ENCODE data around the gene MACROD2.
"Not testable (repeated sequence)": the region's sequence is repeated elsewhere in the genome, so short reads cannot be mapped to it uniquely, and the experiment has no call there.

The MACROD2 gene

DNA sequence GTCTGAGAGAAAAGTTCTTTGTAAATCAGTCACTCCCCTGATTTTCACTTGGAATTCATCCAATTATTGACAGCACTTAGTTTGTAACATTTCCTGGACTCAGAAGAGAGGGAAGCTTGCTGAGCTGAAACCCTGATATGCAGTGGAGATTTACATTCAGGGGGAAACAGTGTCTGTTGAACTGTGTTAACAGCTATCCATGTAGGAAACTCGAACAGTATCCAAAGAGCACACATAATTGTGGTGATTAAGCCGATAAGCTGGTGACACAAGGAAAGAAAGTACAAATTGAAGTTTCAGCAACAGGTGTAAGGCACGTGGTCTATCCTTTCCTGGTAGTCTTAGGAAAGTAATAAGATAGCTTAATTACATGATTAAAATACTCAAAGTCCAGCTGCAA lies 420.2 kb downstream of the MACROD2 start:
- no peak for DNase-seq

DNA sequence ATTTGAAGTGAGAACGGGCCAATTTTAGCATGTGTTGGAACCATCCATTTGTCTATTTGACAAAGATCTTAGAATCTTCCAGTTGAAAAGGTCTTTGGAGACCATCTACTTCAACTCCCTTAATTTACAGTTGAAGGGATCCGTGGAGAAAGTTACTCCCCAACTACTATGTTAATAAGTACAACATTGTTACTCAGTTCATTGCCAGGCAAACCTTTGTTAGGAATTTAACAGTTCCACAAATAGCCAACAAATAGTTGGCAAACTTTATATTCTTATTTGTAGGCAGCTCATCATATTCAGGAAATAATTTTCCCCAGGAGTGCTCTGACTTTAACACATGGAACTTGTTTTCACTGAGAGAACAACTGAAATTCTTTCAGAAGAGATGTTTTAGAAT lies 423.1 kb downstream of the MACROD2 start:
- DNase-seq = no peak

GRCh38 chr20:14422892-14423291 lies 427.6 kb downstream of the MACROD2 start:
- no peak for DNase-seq

- DNase-seq = no peak
These were observed 436.3 kb downstream of the MACROD2 start for GRCh38 chr20:14431568-14431967.

DNA sequence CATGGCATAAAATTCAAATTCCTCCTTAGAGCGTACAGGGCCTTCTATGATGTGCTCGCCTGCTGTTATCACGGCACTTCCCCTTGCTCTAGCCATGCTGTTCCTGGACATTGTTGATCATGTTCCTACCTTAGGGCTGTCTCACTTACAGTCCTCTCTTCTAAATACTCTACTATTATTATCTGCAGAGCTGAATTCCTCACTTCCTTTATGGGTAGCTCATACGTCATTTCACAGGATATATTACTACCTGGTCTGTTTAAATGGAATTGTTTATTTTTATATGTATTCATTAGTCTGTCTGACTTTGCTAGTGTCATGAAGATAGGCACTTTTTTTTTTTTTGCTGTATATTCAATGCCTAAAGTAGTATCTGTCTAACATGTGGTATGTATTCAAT lies 436.8 kb downstream of the MACROD2 start:
- DNase-seq = no peak

DNA sequence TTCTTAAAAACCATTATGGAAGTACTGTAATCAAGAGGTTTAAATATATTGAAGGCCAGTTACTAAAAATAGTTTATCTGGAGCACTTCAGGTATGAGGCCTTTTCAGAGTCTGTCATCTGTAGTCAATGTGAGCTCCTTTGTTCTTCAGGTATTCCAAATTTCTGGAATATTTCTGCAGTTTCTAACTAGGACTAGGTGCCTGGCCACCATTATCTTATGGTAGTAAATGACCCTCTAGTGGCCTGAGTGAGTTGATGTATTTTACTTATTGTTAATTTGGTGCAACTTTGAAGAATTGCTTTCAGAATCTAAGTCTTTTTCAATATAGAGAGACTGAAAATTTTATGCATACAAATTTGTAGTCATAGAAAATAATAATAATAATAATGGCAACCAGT lies 437.3 kb downstream of the MACROD2 start:
- DNase-seq = no peak

DNA sequence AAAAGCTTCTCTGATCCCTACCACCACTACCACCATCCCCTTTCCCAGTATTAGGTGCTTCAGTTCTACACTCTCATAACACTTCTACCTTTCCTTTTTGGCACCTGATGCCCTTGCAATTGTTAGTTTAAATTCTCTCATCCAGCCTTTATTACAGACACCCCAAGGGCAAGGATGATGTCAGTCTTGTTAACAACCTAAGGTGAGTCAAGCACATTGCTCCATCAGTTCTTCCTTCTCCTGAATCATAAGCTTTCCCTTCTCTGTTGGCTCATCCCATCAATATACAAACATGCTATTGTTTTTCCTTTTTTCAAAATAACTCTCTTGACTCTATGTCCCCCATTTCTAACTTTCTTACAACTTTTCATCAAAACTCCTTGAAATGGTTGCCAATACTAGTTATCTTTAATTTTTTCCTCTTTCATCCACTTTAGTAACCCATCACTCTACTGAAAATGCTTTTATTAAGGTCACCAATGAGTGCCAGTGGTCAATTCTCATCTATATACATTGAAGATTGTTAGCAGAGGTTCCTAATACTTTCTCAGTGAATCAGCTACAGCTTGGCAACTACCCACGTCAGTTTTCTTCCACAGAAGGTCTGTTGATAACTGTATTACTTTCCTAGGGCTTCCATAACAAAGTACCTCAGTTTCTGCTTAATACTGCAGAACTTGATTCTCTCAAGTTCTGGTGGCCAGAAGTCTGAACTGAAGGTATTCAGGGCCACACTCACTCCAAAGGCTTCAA lies 439.2 kb downstream of the MACROD2 start:
- no peak for DNase-seq

DNA sequence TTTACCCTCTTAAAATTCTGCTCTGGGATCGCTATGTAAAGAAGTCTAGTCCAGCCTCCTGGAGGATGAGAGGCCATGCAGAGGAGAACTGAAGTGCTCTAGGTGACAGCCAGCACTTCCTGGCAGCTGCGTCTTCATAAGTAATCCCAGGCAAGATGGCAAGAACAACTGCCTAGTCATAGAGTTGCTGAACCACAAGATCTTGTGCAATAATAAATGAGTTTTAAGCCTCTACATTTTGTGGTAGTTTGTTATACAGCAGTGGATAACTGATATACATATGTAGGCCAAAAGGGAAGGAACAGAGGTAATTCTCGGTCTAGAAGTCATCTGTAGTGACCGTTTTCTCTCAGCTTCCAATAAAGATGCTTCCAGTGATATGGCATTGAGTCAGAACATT lies 445.9 kb downstream of the MACROD2 start:
- no peak for DNase-seq

DNA sequence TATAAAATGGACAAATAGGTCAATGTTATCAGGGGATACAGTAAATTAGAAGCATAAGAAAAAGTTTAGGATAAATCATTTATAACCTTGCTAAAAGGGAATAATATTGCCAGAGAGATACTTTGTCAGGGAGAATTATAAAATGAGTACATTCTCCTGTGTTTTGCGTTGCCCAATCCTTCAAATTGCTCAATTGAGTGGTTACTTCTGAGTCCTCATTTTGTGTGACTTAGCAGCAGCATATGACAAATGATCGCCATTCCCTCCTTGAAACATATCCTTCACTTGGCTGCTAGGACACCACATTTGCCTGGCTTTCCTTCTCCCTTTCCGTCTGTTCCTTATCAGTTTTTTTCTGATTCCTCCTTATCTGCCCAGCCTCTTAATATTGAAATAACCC lies 448.8 kb downstream of the MACROD2 start:
- no peak for DNase-seq

- no peak for DNase-seq
These were observed 450.0 kb downstream of the MACROD2 start for GRCh38 chr20:14445310-14445709.

GRCh38 chr20:14445902-14446301 lies 450.6 kb downstream of the MACROD2 start:
- DNase-seq = no peak

GRCh38 chr20:14446446-14446845 lies 451.1 kb downstream of the MACROD2 start:
- DNase-seq = no peak

DNA sequence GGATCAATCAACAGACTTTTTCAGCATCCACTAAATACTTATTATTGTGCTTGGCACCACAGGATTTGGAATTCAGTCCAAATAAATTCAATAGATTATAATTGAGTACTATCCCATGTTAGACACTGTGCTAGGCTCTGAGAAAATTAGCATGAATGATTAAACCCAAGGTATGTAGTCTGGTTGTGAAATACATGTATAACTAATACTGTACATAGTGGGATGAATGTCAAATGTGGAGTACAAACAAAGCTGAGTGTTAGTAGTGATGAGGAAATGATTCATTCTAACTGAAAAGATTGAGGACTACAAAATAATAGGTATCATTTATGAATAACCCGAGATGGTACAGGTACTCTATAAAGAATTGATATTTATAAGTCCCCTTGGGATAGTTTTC lies 454.0 kb downstream of the MACROD2 start:
- no peak for DNase-seq

- no peak for DNase-seq
These were observed 454.9 kb downstream of the MACROD2 start for GRCh38 chr20:14450256-14450655.

DNA sequence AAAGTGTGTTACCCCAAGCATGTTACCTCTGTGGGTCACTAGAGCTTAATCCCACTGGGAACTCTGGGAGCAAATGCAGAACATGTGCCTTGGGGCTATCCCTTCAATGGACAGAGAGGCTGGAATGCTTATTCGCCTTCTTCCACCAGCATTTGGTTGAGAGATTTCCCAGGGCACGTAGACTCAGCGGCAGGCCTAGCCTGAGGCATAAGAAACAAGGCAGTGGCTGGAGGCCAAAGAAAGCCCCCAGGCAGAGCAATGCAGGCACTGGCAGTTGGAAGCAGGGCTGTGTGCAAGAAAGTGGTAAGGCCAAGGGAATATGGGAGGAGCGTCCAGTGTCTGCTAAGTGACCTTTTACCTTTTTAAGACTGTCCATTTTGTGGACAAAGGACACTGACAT lies 456.1 kb downstream of the MACROD2 start:
- DNase-seq = no peak

GRCh38 chr20:14453259-14453658 lies 457.9 kb downstream of the MACROD2 start:
- DNase-seq = no peak

DNA sequence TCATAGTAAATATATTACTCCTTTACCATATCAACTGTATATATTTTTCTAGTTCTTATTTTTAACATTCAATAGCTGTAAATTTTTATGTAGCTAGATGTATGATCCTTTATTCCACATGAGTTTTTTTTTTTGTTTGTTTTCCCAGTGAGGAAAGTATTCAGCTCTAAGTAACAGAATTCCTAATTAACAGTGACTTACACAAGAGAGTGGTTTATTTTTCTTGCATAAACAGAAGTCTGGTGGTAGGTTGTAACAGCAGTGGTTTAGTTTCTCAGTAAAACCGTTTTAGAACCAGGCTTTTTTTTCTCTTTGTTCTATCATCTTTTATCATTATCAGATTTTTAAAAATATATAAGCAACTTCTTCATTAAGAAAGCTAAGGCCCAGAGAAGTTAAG lies 459.0 kb downstream of the MACROD2 start:
- no peak for DNase-seq

GRCh38 chr20:14467104-14467827 lies 471.9 kb downstream of the MACROD2 start:
- DNase-seq = not testable (repeated sequence)

DNA sequence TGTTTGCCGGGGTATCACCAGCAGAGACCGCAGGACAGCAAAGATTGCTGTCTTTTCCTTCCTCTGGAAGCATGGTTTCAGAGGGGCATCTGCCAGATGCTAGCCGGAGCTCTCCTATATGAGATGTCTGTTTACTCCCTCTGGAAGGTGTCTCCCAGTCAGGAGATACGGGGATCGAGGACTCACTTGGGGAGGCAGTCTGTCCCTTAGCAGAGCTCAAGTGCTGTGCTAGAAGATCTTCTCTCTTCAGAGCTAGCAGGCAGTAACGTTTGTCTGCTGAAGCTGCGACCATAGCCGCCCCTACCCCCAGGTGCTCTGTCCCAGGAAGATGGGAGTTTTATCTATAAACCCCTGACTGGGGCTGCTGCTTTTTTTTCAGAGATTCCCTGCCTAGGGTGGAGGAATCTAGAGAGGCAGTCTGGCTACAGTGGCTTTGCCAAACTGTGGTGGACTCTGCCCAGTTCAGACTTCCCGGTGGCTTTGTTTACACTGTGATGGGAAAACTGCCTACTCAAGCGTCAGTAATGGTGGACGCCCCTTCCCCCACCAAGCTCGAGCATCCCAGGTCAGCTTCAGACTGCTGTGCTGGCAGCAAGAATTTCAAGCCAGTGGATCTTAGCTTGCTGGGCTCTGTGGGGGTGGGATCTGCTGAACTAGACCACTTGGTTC lies 475.0 kb downstream of the MACROD2 start:
- DNase-seq = no peak

DNA sequence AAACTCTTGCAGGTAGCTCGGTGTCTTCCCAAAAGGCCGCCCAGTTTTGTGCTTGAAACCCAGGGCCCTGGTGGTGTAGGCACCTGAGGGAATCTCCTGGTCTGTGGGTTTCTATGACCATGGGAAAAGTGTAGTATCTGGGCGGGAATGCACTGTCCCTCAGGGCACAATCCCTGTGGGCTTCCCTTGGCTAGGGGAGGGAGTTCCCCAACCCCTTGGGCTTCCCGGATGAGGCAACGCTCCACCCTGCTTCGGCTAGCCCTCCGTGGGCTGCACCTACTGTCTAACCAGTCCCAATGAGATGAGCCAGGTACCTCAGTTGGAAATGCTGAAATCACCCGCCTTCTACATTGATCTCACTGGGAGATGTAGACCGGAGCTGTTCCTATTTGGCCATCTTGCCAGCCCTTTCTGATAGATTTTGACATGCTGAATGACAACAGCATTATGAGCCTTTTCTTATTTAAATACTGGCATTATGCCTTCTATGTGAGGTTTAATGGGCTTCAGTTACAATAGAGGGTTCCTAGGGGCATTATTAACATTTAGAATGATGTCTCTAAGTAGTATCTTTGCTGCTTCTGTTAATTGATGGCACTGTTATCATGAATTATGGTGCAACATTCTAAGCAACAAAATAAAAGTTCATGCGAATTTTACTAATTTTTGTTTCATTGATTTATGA lies 475.8 kb downstream of the MACROD2 start:
- no peak for DNase-seq

DNA sequence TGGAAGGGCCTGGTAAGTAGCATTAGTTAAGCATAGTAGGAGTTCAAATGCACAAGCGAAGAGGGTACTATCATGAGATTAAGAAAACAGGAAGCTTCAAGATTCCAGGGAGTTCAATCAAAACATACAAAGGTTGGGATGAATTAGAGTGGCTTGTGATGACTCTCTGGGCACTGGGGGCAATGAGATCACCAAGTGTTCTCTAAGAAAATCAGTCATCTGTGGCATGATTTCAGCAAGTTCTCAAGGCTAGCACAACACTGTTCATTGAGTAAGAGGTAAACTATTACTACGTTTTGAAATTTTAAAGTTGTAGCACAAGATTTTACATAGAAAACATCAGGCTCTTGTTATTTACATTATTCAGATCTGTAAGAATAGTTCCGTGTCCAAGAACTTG lies 481.8 kb downstream of the MACROD2 start:
- DNase-seq = peak; percentile 44

- no peak for DNase-seq
These were observed 482.8 kb downstream of the MACROD2 start for GRCh38 chr20:14478126-14478525.

GRCh38 chr20:14481863-14482262 lies 486.5 kb downstream of the MACROD2 start:
- peak; percentile 60 for DNase-seq

All from amniotic stem cell (primary cell).